DND-41 (cell line): Measurements from ENCODE around the gene PAGE2.
"Not testable (repeated sequence)": the region's sequence is repeated elsewhere in the genome, so short reads cannot be mapped to it uniquely, and the experiment has no call there.

Source experiments
- ATAC-seq: fragments of 200-7000 bp; cut with Tn5 transposase; 3 replicates; pipeline ENCODE4 v1.9.1; 2021; ENCODE audit warnings: low read depth; ENCODE audit not compliant: insufficient read depth
- DNase-seq: peaks from one replicate; pipeline ENCODE4 v3.0.0-alpha.2; 2020
- H2AFZ ChIP-seq: 2 replicates; pipeline ENCODE4 v1.6.0; 2012; ENCODE audit warnings: low read depth, low read length
- H3K27ac ChIP-seq: 2 replicates; pipeline ENCODE4 v1.5.1; 2012; ENCODE audit warnings: low read length, inconsistent platforms
- H3K27me3 ChIP-seq: fragments of 200-600 bp; sonication (generic); 2 replicates; pipeline ENCODE4 v1.6.0; 2012; ENCODE audit warnings: low read length, mild to moderate bottlenecking, inconsistent platforms; ENCODE audit not compliant: insufficient read depth, poor library complexity
- H3K36me3 ChIP-seq: 2 replicates; pipeline ENCODE4 v1.5.1; 2012; ENCODE audit warnings: low read length, inconsistent platforms; ENCODE audit not compliant: insufficient read depth
- H3K4me1 ChIP-seq: 2 replicates; pipeline ENCODE4 v1.5.1; 2012; ENCODE audit warnings: mild to moderate bottlenecking, low read length; ENCODE audit not compliant: insufficient read depth
- H3K4me2 ChIP-seq: 2 replicates; pipeline ENCODE4 v1.6.0; 2012; ENCODE audit warnings: mild to moderate bottlenecking, moderate library complexity, low read length, inconsistent platforms; ENCODE audit not compliant: insufficient read depth
- H3K4me3 ChIP-seq, 2 experiments: fragments of 200-600 bp in 1 of 2; shearing (Covaris generic) in 1 of 2; 2 replicates each; pipeline ENCODE4 v1.5.1; 2012 to 2016; ENCODE audit warnings: inconsistent platforms in 2 of 2, low read length in 2 of 2, mild to moderate bottlenecking in 2 of 2, low read depth in 1 of 2, moderate library complexity in 1 of 2
- H3K79me2 ChIP-seq: 2 replicates; pipeline ENCODE4 v1.6.0; 2012; ENCODE audit warnings: low read length, inconsistent platforms; ENCODE audit not compliant: insufficient read depth
- H3K9ac ChIP-seq: 2 replicates; pipeline ENCODE4 v1.6.0; 2012; ENCODE audit warnings: low read depth, mild to moderate bottlenecking, inconsistent platforms, low read length, moderate library complexity
- H3K9me3 ChIP-seq: 2 replicates; pipeline ENCODE4 v1.5.1; 2012; ENCODE audit warnings: low read length, moderate library complexity, mild to moderate bottlenecking, inconsistent platforms; ENCODE audit not compliant: insufficient read depth, severe bottlenecking
- H4K20me1 ChIP-seq: 2 replicates; pipeline ENCODE4 v1.6.0; 2012; ENCODE audit warnings: low read length; ENCODE audit not compliant: insufficient read depth
- CTCF ChIP-seq: IDR thresholded peaks from 2 replicates; pipeline ENCODE4 v1.5.1; 2012; ENCODE audit warnings: borderline replicate concordance, low read length, moderate library complexity, mild to moderate bottlenecking; ENCODE audit not compliant: poor library complexity, severe bottlenecking; ENCODE audit errors: extremely low read depth
- EZH2 ChIP-seq: IDR thresholded peaks from 3 replicates; pipeline ENCODE4 v1.6.1; 2012; ENCODE audit warnings: borderline replicate concordance, low read depth, mild to moderate bottlenecking, moderate library complexity, low read length, inconsistent platforms; ENCODE audit not compliant: severe bottlenecking

PAGE2 gene

GRCh38 chrX:55088795-55089489, at the start of gene PAGE2:
TSS of gene PAGE2 (plus strand) at chrX:55089018. CDS start at chrX:55090021, 1,003 bp downstream.
- no peak for TF ChIP-seq CTCF
- TF ChIP-seq EZH2, result no peak
- Histone ChIP-seq H3K4me2 (no peak within 1 kb of the TSS), H2AFZ (no peak within 1 kb of the TSS), H3K9me3 (no peaks in the 10 kb centered on the region), H3K9ac (no peak within 1 kb of the TSS), H3K79me2 (no peaks in the 10 kb centered on the region), H3K4me1 (no peaks in the 10 kb centered on the region), H4K20me1 (no peaks in the 10 kb centered on the region), H3K27ac (no peak within 1 kb of the TSS), H3K36me3 (no peaks in the 10 kb centered on the region), H3K27me3 (no peaks in the 10 kb centered on the region), H3K4me3 (no peak within 1 kb of the TSS)
- no peak for DNase-seq
- ATAC-seq, result no peak

- ATAC-seq (no peak), DNase-seq (no peak)
- no peaks in the 10 kb centered on the region for H3K9me3 ChIP-seq
- no peaks in the 10 kb centered on the region for H3K36me3 ChIP-seq
- TF ChIP-seq EZH2 (no peak), CTCF (no peak)
- no peak overlapping the region for H3K27ac ChIP-seq
- no peak overlapping the region for H3K9ac ChIP-seq
- no peaks in the 10 kb centered on the region for H3K27me3 ChIP-seq
- no peak overlapping the region for H3K4me2 ChIP-seq
- H3K79me2 ChIP-seq, result no peaks in the 10 kb centered on the region
- H2AFZ ChIP-seq, result no peak overlapping the region
- no peaks in the 10 kb centered on the region for H3K4me1 ChIP-seq
- H4K20me1 ChIP-seq, result no peaks in the 10 kb centered on the region
- H3K4me3 ChIP-seq, result no peak overlapping the region
Measured at GRCh38 chrX:55039471-55039870, 49.3 kb upstream of the PAGE2 start.

- Histone ChIP-seq H3K4me3 (no peak overlapping the region), H3K36me3 (no peaks in the 10 kb centered on the region), H3K4me2 (no peak overlapping the region), H3K9ac (no peak overlapping the region), H4K20me1 (no peaks in the 10 kb centered on the region), H3K79me2 (no peaks in the 10 kb centered on the region), H3K27me3 (no peaks in the 10 kb centered on the region), H3K9me3 (no peaks in the 10 kb centered on the region), H3K4me1 (no peaks in the 10 kb centered on the region), H2AFZ (no peak overlapping the region), H3K27ac (no peak overlapping the region)
- ATAC-seq (no peak), DNase-seq (no peak)
- TF ChIP-seq EZH2 (no peak), CTCF (no peak)
Measured at GRCh38 chrX:55041514-55041913, 47.3 kb upstream of the PAGE2 start.

- not testable (repeated sequence) for H3K27me3 ChIP-seq, H4K20me1 ChIP-seq, H3K9ac ChIP-seq, H3K36me3 ChIP-seq, H3K4me1 ChIP-seq, DNase-seq, H2AFZ ChIP-seq, H3K79me2 ChIP-seq, ATAC-seq, H3K4me3 ChIP-seq, H3K9me3 ChIP-seq, H3K4me2 ChIP-seq, H3K27ac ChIP-seq
Measured at GRCh38 chrX:55050599-55050998, 38.2 kb upstream of the PAGE2 start.
